GM21447 (cell line): Measurements from ENCODE around the gene PSMG1.
"Not testable (repeated sequence)": the region's sequence is repeated elsewhere in the genome, so short reads cannot be mapped to it uniquely, and the experiment has no call there.

Experiments
- ATAC-seq: cut with Tn5 transposase; IDR thresholded peaks from one replicate; pipeline ENCODE4 v1.9.1; 2021; ENCODE audit not compliant: unreplicated experiment

The PSMG1 gene

GRCh38 chr21:39159342-39160063 lies 23.7 kb downstream of the PSMG1 start:
- ATAC-seq: no peak

GRCh38 chr21:39157241-39157640 lies 26.0 kb downstream of the PSMG1 start:
- ATAC-seq: not testable (repeated sequence)

GRCh38 chr21:39156024-39156423 lies 27.2 kb downstream of the PSMG1 start:
- ATAC-seq: no peak

GRCh38 chr21:39155578-39155977 lies 27.7 kb downstream of the PSMG1 start:
- ATAC-seq: no peak

GRCh38 chr21:39153842-39154241 lies 29.4 kb downstream of the PSMG1 start:
- no peak for ATAC-seq

GRCh38 chr21:39153373-39153772 lies 29.9 kb downstream of the PSMG1 start:
- ATAC-seq: no peak

GRCh38 chr21:39152271-39152670 lies 31.0 kb downstream of the PSMG1 start:
- no peak for ATAC-seq

GRCh38 chr21:39150877-39151276 lies 32.4 kb downstream of the PSMG1 start:
- ATAC-seq: no peak

GRCh38 chr21:39150316-39150715 lies 32.9 kb downstream of the PSMG1 start:
- no peak for ATAC-seq

- ATAC-seq: no peak
These were observed 33.4 kb downstream of the PSMG1 start for GRCh38 chr21:39149882-39150281.

- no peak for ATAC-seq
These were observed 34.3 kb downstream of the PSMG1 start for GRCh38 chr21:39148975-39149374.

- no peak for ATAC-seq
These were observed 39.1 kb downstream of the PSMG1 start for GRCh38 chr21:39144191-39144590.

- ATAC-seq: no peak
These were observed 40.3 kb downstream of the PSMG1 start for GRCh38 chr21:39142972-39143371.

- ATAC-seq: no peak
These were observed 41.7 kb downstream of the PSMG1 start for GRCh38 chr21:39141502-39141901.

GRCh38 chr21:39137248-39138178 lies 45.7 kb downstream of the PSMG1 start:
- no peak for ATAC-seq

GRCh38 chr21:39136711-39137110 lies 46.5 kb downstream of the PSMG1 start:
- ATAC-seq: no peak

- ATAC-seq: not testable (repeated sequence)
These were observed 47.1 kb downstream of the PSMG1 start for GRCh38 chr21:39136138-39136537.

GRCh38 chr21:39134288-39134810 lies 48.9 kb downstream of the PSMG1 start:
- no peak for ATAC-seq

GRCh38 chr21:39132248-39132647 lies 51.0 kb downstream of the PSMG1 start:
- ATAC-seq: no peak

- ATAC-seq: no peak
These were observed 51.5 kb downstream of the PSMG1 start for GRCh38 chr21:39131791-39132190.

GRCh38 chr21:39127506-39127905 lies 55.7 kb downstream of the PSMG1 start:
- no peak for ATAC-seq

- ATAC-seq: no peak
These were observed 56.8 kb downstream of the PSMG1 start for GRCh38 chr21:39126486-39126806.
